ENCODE data around the gene ADAM19.

DNA sequence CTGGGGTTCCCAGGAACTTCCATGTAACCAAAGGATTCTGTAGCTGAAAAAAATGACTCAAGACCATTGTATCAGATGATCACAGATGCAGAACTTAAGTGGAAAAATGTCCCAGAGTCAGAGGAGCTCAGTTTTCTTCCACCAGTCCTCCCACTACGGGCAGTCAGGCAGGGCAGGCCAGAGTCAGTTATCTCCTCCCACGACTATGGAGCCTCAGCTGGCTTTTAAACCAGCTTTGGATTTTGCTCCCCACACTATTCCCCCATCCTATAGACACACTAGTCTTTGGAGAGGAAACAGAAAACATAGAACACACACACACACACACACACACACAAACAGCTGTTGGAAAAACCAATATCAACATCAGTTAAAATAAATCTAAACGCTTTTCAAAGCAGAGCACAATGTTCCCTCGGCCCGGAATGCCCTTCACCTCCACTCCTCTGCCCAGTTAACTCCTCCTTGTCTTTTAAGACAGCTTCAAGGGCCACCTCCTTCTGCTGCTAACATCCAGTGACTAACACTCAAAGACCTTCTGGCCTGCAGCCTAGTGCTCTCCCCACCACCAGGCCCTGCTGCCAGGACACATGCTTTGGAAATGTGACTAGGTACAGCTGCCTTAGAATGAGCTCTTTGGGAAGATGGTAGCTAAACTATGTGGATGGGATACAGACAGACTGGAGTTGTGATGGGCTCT is 58.8 kb downstream of the ADAM19 start:
- no peak for TF ChIP-seq POLR2A (IDR thresholded peaks at IDR 0.05)
- TF ChIP-seq, protein P1, sequence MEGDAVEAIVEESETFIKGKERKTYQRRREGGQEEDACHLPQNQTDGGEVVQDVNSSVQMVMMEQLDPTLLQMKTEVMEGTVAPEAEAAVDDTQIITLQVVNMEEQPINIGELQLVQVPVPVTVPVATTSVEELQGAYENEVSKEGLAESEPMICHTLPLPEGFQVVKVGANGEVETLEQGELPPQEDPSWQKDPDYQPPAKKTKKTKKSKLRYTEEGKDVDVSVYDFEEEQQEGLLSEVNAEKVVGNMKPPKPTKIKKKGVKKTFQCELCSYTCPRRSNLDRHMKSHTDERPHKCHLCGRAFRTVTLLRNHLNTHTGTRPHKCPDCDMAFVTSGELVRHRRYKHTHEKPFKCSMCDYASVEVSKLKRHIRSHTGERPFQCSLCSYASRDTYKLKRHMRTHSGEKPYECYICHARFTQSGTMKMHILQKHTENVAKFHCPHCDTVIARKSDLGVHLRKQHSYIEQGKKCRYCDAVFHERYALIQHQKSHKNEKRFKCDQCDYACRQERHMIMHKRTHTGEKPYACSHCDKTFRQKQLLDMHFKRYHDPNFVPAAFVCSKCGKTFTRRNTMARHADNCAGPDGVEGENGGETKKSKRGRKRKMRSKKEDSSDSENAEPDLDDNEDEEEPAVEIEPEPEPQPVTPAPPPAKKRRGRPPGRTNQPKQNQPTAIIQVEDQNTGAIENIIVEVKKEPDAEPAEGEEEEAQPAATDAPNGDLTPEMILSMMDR (IDR thresholded peaks at IDR 0.05) = no peak
